Fibroblast of skin of right biceps (primary cell): ENCODE measurements around the gene SMARCB1.

Experiments used
- DNase-seq: peaks from one replicate; pipeline ENCODE4 v3.0.0-alpha.2; 2013

The SMARCB1 gene

DNA sequence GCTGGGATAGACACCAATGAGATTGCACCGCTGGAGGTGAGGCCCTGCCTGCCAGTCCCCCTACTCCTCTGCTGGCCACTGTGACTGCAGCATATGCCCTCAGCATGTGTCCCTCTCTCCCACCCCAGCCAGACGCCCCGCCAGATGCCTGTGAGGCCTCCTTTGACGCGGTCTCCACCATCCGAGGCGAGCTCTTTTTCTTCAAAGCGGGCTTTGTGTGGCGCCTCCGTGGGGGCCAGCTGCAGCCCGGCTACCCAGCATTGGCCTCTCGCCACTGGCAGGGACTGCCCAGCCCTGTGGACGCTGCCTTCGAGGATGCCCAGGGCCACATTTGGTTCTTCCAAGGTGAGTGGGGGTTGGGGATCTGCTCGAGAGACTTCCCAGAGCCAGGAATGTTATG lies 5.7 kb upstream of the SMARCB1 start:
- no peak for DNase-seq

DNA sequence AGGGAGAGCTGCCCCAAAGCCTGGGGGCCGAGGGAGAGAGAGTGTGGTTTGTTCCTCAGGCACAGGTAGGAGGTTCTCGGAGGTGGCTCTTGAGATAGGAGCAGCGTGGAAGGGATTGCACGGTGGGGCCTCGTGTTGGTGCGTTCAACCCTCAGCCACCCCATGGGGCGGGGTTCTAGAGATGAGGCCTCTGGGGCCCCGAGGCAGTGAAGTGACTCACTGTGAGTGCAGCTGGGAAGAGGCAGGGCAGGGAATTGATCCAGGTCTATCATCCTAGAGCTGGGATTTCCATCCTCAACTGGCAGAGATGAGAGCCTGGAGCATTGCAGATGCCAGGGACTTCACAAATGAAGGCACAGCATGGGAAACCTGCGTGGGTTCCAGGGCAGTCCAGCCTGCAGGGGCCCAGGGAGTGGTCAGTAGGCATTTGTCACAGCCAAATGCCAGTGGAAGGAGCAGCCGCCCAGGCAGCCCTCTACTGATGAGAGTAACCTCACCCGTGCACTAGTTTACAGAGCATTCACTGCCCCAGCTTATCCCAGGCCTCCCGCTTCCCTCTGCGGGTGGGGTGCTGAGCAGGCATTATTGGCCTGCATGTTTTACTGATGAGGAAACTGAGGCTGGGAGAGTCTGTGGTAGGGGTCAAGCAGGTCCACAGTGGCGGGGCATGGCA lies 5.1 kb upstream of the SMARCB1 start:
- peak; percentile 67 for DNase-seq

DNA sequence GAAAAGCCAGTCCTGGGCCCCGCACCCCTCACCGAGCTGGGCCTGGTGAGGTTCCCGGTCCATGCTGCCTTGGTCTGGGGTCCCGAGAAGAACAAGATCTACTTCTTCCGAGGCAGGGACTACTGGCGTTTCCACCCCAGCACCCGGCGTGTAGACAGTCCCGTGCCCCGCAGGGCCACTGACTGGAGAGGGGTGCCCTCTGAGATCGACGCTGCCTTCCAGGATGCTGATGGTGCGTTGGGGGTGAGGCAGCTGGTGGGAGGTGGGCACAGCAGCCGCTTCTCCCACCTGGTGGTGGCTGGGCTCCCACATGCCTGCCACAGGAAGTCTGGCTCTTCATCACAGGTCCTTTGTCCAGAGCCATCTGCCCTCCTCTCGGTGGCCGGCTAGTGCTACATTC lies 4.5 kb upstream of the SMARCB1 start:
- DNase-seq: no peak

DNA sequence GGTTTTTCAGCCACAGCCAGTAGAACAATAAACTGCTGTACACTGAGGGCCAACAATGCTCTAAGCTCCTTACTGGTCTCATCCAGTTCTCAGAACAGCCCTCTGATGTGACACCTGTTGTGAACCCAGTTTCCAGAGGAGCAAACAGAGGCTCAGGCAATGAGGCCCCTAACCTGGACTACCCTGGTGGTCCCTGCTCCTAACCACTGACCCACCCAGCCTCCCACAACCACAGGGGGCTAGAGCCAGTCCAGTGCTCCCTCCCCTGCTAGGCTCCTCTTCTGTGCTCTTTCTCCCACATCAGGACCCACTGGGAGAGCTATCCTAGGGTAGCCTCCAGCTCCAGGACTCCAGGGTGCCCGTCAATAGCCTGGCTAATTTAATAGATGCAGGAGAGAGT lies 4.1 kb upstream of the SMARCB1 start:
- no peak for DNase-seq

DNA sequence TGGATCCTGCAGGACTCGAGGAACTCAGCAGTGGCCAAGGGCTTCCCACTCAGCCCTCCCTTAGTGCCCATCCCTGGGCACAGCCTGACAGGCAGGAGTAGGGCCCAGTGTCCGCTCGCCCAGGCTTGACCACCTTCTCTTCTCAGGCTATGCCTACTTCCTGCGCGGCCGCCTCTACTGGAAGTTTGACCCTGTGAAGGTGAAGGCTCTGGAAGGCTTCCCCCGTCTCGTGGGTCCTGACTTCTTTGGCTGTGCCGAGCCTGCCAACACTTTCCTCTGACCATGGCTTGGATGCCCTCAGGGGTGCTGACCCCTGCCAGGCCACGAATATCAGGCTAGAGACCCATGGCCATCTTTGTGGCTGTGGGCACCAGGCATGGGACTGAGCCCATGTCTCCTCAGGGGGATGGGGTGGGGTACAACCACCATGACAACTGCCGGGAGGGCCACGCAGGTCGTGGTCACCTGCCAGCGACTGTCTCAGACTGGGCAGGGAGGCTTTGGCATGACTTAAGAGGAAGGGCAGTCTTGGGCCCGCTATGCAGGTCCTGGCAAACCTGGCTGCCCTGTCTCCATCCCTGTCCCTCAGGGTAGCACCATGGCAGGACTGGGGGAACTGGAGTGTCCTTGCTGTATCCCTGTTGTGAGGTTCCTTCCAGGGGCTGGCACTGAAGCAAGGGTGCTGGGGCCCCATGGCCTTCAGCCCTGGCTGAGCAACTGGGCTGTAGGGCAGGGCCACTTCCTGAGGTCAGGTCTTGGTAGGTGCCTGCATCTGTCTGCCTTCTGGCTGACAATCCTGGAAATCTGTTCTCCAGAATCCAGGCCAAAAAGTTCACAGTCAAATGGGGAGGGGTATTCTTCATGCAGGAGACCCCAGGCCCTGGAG lies 3.3 kb upstream of the SMARCB1 start:
- no peak for DNase-seq

DNA sequence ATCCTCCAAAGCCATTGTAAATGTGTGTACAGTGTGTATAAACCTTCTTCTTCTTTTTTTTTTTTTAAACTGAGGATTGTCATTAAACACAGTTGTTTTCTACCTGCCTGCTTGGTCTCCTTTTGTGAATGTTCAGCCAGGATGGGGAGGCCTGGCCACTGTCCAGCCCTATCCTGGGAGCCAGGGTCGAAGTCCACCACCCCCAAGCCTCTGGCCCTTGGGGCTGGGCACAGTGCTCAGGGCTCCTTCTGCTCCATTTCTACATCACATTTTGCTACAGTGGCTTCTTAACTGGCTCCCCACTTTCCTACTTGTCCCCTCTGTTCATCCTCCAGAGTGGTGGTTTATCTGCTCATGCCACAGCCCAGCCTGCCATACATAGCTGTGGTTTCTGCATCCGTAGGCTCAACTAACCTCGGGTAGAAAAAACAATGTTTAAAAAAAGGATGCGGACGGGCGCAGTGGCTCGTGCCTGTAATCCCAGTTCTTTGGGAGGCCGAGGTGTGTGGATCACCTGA lies 2.5 kb upstream of the SMARCB1 start:
- peak; percentile 22 for DNase-seq

DNA sequence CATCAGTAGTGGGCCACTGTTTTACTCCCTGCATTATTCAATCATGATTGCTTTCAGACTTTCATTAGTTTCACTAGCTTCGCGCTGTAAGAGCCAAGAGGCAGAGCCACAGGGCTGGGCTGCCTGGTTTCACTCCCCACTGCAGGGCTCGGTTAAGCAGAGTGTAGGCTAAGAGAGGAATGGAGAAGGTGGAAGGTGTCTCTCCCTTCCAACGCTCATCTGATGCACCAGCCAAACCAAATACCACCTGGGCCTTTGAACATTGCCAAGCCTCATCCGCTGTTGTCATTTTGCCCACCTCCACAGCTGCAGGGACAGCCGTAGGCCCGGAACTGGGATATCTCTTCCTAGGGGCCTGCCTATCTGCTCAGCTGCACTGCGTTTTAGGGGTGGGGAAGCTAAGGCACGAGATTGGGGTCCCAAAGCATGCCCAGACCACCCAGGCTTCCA lies 480 bp upstream of the SMARCB1 start:
- DNase-seq: no peak

DNA sequence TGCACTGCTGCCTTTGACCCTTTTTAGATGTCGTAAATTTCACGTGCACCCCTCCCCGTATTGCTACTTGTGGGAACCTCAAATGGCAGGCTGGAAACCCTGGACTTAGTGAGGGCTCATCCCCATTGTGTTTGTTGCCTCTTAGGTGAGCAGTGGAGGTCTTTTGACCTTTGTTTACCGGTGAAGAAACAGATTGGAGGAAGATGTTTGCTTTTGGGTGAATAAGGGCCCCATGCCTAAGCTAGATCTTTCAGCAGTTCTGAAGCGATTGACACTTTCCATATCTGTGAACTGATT lies 782 bp downstream of the SMARCB1 start:
- no peak for DNase-seq

DNA sequence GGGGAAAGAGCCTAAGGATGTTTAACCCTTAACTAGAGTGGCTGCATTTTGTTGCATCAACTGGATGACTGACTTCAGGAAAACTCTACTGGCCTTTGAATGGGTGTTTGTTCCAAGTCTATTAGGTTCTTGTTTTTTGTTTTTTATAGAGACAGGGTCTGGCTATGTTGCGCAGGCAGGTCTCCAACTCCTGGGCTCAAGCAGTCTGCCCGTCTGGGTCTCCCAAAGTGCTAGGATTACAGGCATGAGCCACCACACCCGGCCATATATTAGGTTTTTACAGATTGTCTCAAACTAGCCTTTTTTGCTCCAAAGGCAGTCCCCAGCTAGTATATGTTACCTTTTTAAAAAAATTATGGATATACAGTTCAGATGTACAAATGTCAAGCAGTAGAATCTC lies 1.1 kb downstream of the SMARCB1 start:
- DNase-seq: no peak

DNA sequence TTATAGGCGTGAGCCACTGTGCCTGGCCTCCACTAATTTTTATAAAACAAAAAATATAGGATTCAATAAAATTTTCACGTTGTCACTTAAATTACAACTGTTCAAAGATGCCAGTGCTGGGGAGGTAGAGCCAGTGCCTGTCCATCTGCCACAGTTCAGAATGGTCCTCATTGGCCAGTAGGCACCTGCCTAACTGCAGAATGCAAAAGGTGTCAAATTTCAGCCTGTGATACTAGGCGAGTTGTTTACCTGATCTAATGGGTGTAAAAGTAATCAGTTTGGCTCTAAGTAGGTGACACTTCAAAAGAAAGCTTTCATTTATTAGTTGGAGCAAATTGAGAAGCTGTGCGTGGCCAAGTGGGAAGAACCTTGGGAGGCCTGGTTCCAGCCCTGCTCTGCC lies 2.4 kb downstream of the SMARCB1 start:
- DNase-seq: no peak

DNA sequence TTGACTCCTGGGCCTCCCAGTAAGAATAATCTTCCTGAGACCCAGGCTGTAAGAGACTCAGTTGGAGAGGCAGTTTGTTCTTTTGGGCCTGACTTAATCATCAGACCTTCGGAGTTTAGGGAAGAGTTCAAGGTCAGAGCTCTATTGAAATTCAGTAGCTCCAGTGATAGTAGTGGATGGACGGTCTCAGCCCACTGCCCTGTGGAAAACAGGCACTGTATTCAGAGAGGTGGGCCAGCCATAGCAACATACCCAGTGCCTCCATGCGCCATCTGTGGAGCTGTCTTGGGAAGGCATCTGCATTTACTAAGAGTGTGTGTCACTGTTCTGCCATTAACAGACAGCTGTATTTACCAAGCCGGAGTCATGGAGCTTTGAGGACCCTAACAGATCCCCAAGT lies 2.9 kb downstream of the SMARCB1 start:
- no peak for DNase-seq

DNA sequence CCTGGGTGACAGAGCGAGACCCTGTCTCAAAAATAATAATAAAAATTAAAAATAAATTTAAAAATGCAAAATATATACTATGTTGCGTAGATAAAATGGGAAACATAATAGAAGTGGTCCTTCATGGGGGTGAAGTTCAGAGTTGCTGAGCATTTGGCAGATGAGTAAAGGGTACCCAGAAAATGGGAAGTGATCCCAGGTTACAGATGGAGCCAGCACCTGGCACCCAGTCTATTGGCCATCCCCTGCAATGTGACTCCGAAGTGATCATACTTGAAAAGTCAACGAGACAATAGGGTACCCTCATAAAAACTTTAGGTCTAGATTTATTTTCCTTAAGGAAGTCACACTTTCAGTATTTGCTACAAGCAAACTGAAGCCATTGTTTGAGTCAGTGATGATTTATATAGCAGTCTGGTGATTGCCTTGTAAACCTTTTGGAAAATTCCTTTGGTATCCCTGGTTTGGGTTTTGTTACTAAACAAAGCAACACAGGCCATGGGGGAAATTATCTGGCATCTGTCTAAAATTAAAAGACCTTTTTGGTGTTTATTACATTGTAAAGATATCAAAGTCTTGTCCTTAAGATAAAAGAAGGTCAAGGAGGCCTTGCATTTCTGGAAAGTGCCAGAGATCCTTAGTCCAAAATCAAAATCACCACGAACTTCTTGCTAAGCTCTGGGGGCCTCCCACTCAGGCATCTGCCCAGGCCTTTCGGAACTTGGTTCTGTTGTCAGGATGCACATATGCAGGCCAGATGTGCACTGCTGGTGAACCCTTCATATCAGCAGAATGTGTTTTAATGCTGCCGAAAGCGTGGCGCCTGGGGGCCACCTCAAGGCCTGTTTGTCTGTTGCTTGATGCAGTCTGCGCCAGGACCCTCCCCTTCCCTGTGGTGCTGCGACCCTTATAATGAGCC lies 4.3 kb downstream of the SMARCB1 start:
- DNase-seq: peak; percentile 52

DNA sequence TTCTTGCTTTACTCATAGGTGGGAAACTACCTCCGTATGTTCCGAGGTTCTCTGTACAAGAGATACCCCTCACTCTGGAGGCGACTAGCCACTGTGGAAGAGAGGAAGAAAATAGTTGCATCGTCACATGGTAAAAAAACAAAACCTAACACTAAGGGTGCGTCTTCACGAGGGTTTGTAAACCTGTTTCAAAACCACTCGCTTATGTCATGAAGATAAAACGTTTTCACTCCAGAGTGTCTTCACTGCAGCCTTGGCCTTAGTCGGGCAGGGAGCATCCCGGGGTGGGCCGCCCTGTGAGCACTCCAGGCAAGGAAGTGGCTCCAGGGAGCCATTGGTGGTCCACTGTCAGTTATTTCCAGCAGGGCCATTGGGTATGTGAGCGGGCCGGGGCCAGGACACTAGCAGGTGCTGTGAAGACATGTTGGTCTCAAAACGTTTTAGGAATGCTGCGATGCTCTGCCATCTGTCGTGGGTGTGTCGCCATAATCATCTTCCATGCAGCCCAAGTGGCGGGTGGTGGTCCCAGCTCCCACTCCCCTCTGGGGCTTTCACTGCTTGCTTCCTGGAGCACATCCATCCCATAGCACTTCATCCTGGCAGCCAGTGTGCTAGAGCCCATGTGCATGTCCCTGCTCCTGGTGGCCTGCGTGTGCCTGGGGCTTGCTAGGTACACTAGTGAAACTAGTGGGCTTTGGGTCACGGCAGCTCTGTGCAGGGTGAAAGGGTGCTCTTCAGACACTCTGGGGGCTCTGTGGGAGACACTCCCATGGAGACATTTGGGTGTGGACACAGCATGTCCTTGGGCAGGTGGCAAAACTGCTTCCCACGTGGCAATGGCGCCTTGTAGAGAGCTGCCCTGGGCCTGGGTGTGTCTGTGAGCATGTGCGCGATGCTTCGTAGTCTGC lies 5.2 kb downstream of the SMARCB1 start:
- DNase-seq: no peak

DNA sequence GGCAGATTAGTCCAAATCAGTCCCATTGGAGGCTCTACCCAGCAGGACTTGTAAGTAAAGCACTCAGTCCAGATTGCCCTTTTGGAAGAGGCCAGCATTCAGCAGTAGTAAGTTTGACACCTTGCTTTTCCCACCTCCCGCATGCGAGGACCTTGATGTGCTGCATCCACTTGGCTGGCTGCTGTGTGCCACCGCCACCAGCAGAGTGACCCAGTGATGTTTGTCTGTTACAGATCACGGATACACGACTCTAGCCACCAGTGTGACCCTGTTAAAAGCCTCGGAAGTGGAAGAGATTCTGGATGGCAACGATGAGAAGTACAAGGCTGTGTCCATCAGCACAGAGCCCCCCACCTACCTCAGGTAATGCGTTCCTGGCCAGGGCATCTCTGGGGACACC lies 6.6 kb downstream of the SMARCB1 start:
- no peak for DNase-seq

DNA sequence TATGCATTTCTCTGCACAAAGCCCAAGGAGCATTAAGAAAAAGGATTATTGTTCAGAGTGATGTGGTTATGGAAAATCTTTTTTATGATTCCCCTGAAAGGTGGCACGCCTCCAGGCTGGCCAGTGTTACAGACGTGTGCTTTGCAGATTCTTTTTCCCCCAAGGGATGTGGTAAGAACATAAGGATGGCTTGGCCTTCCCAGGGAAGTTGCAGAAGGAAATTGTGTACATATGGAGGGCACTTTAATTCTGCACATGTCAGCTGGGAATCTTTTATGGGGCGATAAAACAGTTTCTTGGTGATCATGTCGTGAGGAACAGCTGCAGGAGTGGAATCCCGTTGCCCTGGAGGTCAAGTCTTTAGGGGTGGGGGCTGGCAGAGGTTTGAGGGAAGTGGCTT lies 9.7 kb downstream of the SMARCB1 start:
- peak; percentile 50 for DNase-seq

DNA sequence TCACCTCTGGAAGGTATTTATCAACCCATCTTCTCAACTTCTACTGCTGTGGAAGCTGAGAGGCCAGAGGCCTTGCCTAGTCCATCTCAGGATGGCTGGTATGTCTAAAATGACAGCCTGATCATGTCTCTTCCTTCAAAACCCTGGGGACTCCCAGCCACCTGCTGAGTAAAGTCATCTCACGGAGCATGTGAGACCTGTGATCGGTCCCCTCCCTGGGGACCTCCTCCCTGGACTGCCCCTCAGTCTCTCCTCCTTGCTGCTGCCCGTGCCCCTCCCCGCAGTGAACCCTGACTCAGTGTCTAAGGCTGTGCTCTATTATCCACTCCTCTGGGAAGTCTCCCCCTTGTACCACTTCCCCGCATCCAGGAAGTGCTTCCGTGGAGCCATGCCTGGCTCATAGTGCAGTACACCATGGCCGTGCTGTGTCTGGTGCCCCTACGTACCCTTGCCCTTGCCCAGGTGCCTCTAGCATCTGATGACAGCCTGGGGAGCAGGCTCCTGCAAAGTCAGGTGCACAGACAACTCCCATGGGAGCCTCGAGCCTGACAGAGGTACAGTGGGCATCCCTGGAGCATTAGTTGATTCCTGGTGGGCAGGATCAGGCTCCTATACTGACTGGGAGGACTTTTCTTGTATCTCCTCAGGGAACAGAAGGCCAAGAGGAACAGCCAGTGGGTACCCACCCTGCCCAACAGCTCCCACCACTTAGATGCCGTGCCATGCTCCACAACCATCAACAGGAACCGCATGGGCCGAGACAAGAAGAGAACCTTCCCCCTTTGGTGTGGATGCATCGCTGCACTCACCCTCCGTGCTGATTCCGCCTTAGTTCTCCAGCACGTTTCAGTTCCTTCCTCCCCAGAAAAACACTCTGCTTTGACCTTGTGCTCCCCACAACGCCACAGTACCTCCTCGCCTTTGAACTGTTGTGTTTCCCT lies 13.8 kb downstream of the SMARCB1 start:
- DNase-seq: no peak

DNA sequence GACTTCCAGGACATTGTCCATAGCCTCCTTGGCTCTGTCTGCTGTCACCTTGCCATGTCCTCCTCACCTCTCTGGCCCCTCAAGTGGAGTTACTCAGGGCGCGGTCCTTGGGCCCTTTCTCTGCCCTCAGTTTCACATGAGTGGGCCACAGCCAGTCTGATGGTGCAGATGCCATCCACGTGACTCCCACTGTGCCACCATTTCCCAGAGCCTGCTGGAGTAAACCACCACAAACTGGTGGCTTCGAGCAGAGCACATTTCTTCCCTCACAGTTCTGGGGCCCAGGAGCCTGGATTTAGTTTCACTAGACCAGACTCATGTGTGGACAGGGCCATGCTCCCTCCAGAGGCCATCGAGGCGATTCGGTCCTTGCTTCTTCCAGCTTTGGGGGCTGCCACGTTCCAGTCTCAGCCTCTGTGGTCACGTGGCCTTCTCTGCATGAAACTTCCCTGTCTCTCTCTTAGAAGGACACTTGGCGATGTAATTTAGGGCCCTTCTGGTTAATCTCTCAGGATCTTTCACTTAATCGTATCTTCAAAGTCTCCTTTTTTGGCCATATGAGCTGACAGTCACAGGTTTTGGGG lies 14.6 kb downstream of the SMARCB1 start:
- no peak for DNase-seq

DNA sequence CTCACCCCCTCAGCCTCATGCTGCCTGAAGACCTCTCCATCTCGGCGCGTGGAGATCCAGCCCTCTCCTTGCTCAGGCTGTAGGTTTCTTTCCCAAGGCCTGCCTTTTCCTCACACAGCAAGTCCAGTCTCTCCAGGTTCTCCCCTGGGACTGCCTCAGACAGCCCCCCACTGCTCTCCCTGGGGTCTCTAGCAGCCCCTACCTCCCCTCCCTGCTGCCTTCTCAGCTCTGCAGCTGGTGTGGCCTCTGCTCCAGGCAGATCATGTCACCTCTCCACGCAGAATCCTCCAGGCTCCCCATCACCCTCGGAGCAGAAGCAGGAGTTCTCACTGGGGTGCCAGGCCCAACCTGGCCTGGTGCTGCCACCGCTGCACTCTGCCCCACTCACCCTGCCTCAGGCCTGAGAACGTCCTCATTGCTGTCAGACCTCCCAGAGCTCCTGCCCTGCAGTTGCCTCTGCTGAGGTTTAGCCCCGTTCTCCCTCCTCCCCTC lies 15.2 kb downstream of the SMARCB1 start:
- no peak for DNase-seq

DNA sequence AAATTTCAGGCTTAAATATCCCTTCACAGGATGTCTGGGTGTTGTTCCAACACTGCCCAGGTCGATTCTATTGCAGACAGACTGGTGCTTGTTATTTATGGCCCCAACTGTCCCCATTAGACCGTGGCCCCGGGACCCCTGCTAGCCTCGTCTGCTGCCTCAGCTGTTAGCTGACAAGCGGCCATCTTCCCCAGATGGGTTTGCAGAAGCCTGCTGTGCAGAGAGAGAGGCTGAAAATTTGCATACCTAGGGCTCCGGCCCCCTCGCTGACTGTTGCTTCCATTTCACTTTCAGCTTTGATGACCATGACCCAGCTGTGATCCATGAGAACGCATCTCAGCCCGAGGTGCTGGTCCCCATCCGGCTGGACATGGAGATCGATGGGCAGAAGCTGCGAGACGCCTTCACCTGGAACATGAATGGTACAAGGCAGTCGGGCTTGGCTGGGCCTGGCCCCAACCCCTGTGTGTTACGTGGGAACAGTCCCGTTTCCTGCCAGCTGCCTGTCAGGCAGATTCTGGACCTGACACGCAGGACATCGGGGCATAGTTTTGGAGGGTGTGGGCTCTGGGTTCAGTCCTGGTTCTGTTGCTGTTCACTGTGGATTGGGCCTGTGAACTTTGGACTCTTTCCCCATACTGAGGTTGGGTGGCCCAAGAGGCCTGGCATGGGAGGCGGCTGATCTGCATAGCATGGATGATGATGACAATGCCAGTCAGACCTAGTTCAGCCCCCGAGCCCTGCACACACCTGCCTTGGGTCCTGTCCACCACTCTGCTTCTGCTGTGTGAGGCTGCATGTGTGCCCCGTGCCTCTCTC lies 16.4 kb downstream of the SMARCB1 start:
- DNase-seq: no peak
